Panc1 (cell line): ENCODE measurements around the gene SLC9A9. TPM values are rescaled to one million over a fixed set of nuclear protein-coding genes. Genes with fewer than 3 reads are reported as not detected.

Experiments used
- ATAC-seq: fragments of 200-7000 bp; cut with Tn5 transposase; 2 replicates; pipeline ENCODE4 v1.9.1; 2020; ENCODE audit warnings: mild to moderate bottlenecking, moderate library complexity
- BruUV-seq: library from RNA; stranded (reverse); fragments of 400-500 nt; replicated peaks from 2 replicates; lab custom pipeline; 2021; lab: Mats Ljungman, UMichigan
- CTCF ChIA-PET: fragments of 300-600 bp; sonication (Branson Sonifier 250); formaldehyde crosslinking; loops from one replicate; lab custom pipeline; 2022; ENCODE audit warnings: antibody characterized with exemption; lab: Charles Lee
- POLR2A ChIA-PET: fragments of 300-600 bp; sonication (Branson Sonifier 250); formaldehyde crosslinking; loops from one replicate; lab custom pipeline; 2022; ENCODE audit warnings: antibody characterized with exemption; lab: Charles Lee
- DNase-seq: peaks from one replicate; pipeline ENCODE4 v3.0.0-alpha.2; 2010; ENCODE audit warnings: low read depth, low spot score
- H3K27ac ChIP-seq: 2 replicates; pipeline ENCODE4 v1.5.1; 2011; ENCODE audit warnings: mild to moderate bottlenecking, low read length, inconsistent platforms
- H3K27me3 ChIP-seq: fragments of 200-500 bp; sonication (Bioruptor generic); 2 replicates; pipeline ENCODE4 v1.6.0; 2014; ENCODE audit warnings: low read length, inconsistent platforms; ENCODE audit not compliant: control insufficient read depth, insufficient read depth
- H3K36me3 ChIP-seq: fragments of 200-500 bp; sonication (Bioruptor generic); 2 replicates; pipeline ENCODE4 v1.5.1; 2014; ENCODE audit warnings: inconsistent platforms, mild to moderate bottlenecking, low read length, moderate library complexity; ENCODE audit not compliant: control insufficient read depth, insufficient read depth
- H3K4me1 ChIP-seq: 2 replicates; pipeline ENCODE4 v1.5.1; 2011; ENCODE audit warnings: inconsistent platforms, mild to moderate bottlenecking, low read length, moderate library complexity; ENCODE audit not compliant: control insufficient read depth, insufficient read depth
- H3K4me3 ChIP-seq, 2 experiments: 2 replicates each; pipeline ENCODE4 v1.5.1; 2011 to 2012; ENCODE audit warnings: low read depth in 2 of 2, low read length in 2 of 2, mild to moderate bottlenecking in 2 of 2, inconsistent platforms in 1 of 2, moderate library complexity in 1 of 2
- H3K9me3 ChIP-seq: fragments of 200-500 bp; sonication (Bioruptor generic); 2 replicates; pipeline ENCODE4 v1.5.1; 2014; ENCODE audit warnings: low read depth, mild to moderate bottlenecking, inconsistent platforms, low read length, moderate library complexity; ENCODE audit not compliant: control insufficient read depth, insufficient read depth
- POLR2AphosphoS5 ChIP-seq: IDR thresholded peaks from 2 replicates; pipeline ENCODE4 v1.6.1; 2012; ENCODE audit warnings: mild to moderate bottlenecking, low read depth, low read length, moderate library complexity
- REST ChIP-seq, 2 experiments: IDR thresholded peaks; 2 replicates each; pipeline ENCODE4 v1.6.1; 2011 to 2012; ENCODE audit warnings: low read depth in 2 of 2, control low read depth in 1 of 2, low read length in 1 of 2, mild to moderate bottlenecking in 1 of 2, moderate library complexity in 1 of 2; ENCODE audit not compliant: insufficient read depth in 1 of 2
- SIN3A ChIP-seq: IDR thresholded peaks from 2 replicates; pipeline ENCODE4 v1.6.1; 2012; ENCODE audit warnings: low read depth, mild to moderate bottlenecking, low read length, moderate library complexity, borderline replicate concordance; ENCODE audit not compliant: insufficient read depth
- TCF7L2 ChIP-seq: IDR thresholded peaks from 2 replicates; pipeline ENCODE4 v1.6.1; 2011; ENCODE audit warnings: mild to moderate bottlenecking, low read depth, low read length, inconsistent platforms
- in situ Hi-C: cut with HindIII; loops from 2 replicates; pipeline ENCODE4 v1.10.0; 2016; ENCODE audit warnings: low sequenced_read_pairs, low pct_unique_long_range_greater_than_20kb
- intact Hi-C: fragments of 100-400 bp; cut with micrococcal nuclease; formaldehyde crosslinking; loops from one replicate; pipeline ENCODE4 v1.10.0; 2022; ENCODE audit not compliant: unreplicated experiment
- total RNA-seq: library from RNA; stranded (reverse); gene quantifications from one replicate; pipeline ENCODE4 v1.2.1, GENCODE V29; 2021; ENCODE audit not compliant: unreplicated experiment
- TF ChIP-seq, protein P1 (sequence below): fragments of 450-650 bp; IDR thresholded peaks from 2 replicates; pipeline ENCODE4 v1.5.1; 2017; ENCODE audit warnings: mild to moderate bottlenecking

SLC9A9 gene
- total RNA-seq, 1 experiment from 2014 or later = not detected

DNA sequence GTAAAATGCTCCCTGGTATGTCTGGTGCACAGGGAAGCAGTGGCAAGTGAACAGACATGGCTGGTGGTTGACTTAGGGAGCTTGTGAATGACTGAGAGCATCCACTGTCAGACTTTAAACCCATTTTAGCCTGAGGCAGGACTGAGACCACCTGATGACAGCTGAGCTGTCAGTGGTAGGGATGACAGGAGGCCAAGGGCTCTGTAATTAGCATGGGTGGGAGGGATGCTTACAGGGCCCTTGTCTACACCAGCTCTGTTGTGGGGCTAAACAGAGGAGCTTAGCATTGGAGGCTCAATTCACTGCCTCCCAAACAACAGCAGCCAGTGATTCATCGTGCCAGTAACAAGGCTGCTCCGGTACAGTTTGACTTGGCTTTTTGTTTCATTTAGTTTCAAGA is 559.3 kb downstream of the SLC9A9 start:
- DNase-seq (no peak), ATAC-seq (no peak)
- ChIA-PET CTCF (no interaction called here), POLR2A (no interaction called here)
- TF ChIP-seq TCF7L2 (no peak), POLR2AphosphoS5 (no peak), REST (IDR thresholded peaks at IDR 0.05; ENCODE audit: insufficient read depth in 1 of 2, low read depth in 2 of 2, low read length in 1 of 2) (no peak), SIN3A (no peak)
- TF ChIP-seq, protein P1, sequence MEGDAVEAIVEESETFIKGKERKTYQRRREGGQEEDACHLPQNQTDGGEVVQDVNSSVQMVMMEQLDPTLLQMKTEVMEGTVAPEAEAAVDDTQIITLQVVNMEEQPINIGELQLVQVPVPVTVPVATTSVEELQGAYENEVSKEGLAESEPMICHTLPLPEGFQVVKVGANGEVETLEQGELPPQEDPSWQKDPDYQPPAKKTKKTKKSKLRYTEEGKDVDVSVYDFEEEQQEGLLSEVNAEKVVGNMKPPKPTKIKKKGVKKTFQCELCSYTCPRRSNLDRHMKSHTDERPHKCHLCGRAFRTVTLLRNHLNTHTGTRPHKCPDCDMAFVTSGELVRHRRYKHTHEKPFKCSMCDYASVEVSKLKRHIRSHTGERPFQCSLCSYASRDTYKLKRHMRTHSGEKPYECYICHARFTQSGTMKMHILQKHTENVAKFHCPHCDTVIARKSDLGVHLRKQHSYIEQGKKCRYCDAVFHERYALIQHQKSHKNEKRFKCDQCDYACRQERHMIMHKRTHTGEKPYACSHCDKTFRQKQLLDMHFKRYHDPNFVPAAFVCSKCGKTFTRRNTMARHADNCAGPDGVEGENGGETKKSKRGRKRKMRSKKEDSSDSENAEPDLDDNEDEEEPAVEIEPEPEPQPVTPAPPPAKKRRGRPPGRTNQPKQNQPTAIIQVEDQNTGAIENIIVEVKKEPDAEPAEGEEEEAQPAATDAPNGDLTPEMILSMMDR = no peak
- Histone ChIP-seq H3K4me1 (no peaks in the 10 kb centered on the region), H3K9me3 (no peaks in the 10 kb centered on the region), H3K36me3 (no peaks in the 10 kb centered on the region), H3K4me3 (no peak overlapping the region), H3K27ac (no peak overlapping the region), H3K27me3 (peaks cover 9% of the 10 kb centered on the region; the same call in 1 of the 2 replicates)
- in situ Hi-C loops (no loop called here), intact Hi-C loops (no loop called here)
- no TSS peak for BruUV-seq

- POLR2A ChIA-PET = no interaction called here
These were observed 560.9 kb downstream of the SLC9A9 start for GRCh38 chr3:143287403-143287802.

More at GRCh38 chr3:143287403-143287802, 560.9 kb downstream of the SLC9A9 start:
- Histone ChIP-seq H3K4me3 (no peak overlapping the region), H3K27me3 (peaks cover 9% of the 10 kb centered on the region; the same call in 1 of the 2 replicates), H3K36me3 (no peaks in the 10 kb centered on the region), H3K27ac (no peak overlapping the region), H3K9me3 (no peaks in the 10 kb centered on the region), H3K4me1 (no peaks in the 10 kb centered on the region)
- DNase-seq = no peak
- no peak for ATAC-seq
- CTCF ChIA-PET = no interaction called here
- TF ChIP-seq SIN3A = no peak
- TF ChIP-seq, protein P1 = no peak
- no peak for TF ChIP-seq REST (IDR thresholded peaks at IDR 0.05; ENCODE audit: insufficient read depth in 1 of 2, low read depth in 2 of 2, low read length in 1 of 2)
- TF ChIP-seq TCF7L2 = no peak
- no peak for TF ChIP-seq POLR2AphosphoS5
- no TSS peak for BruUV-seq
- in situ Hi-C loops (no loop called here), intact Hi-C loops (no loop called here)
